ENCODE measurements around the gene MCM3AP. TPM values are rescaled to one million over a fixed set of nuclear protein-coding genes. Genes with fewer than 3 reads are reported as not detected.
"Not testable (repeated sequence)": the region's sequence is repeated elsewhere in the genome, so short reads cannot be mapped to it uniquely, and the experiment has no call there.

The MCM3AP gene
- total and polyA plus RNA-seq, 7 donors = 16.9 to 92.8 (median 48.9) TPM

- Histone ChIP-seq H3K36me3 (peaks cover 0 to 9% (median 0%) of the 10 kb centered on the region in 4 donors), H3K4me1 (peaks cover 0 to 41% (median 33%) of the 10 kb centered on the region in 4 donors), H3K4me3 (peak overlapping the region; percentile 74 to 100 (median 89)), H3K27me3 (no peaks in the 10 kb centered on the region), H3K27ac (peak overlapping the region; percentile 82 to 90 (median 90)), H3K9me3 (no peaks in the 10 kb centered on the region)
- TF ChIP-seq POLR2AphosphoS5 (IDR thresholded peaks at IDR 0.05) (no peak), EP300 (IDR thresholded peaks at IDR 0.05) (no peak)
- intact Hi-C loops (cut with DNase I) = loop anchor here (2.0 to 5.0 kb wide), 4 partner anchors 59 to 256 kb away; partner anchors contain the start of genes PCNT and YBEY
- 2% methylated on average over 20 of the region's 20 CpGs for WGBS, 2 donors
- DNase-seq = peak; percentile 67
Measured at GRCh38 chr21:46227811-46228344, 57.5 kb downstream of the MCM3AP start.

DNA sequence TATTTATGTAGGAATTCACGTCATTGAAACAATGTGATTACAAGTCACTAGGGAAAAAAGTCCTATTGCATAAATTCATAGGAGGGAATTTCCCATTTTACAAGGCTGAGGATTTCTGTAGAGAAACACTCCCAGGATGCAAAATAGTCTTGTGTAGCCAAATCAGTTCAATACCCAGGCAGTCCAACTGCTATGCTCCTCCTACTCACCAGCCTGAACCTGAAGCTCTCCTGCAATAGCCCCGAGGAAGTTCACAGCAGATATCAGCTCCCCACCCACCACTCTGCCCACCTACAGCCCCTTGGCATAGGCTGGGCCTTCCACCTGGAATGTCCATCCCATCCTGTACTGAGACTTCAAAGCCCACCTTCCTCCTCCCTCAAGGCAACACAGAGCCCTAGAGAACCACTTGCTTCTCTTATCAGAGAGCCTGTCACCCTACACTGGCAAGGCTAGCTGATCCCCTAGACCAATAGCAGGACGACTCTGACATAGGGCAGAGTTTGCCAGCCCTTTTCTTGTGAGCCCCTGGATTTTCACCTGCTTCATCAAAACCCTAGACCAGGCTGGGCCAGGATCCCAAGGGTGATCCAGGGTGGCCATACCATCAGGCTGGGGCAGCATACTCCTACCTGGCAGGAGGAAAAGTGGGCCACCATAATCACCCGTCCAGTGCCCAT lies 58.4 kb downstream of the MCM3AP start:
- TF ChIP-seq CTCF (IDR thresholded peaks at IDR 0.05) (no peak), POLR2AphosphoS5 (IDR thresholded peaks at IDR 0.05) (peak in 1 of 4 donors; percentile 27)
- H3K27me3 ChIP-seq = no peaks in the 10 kb centered on the region
- peak; percentile 59 for DNase-seq
- peaks cover 0 to 41% (median 33%) of the 10 kb centered on the region in 4 donors for H3K4me1 ChIP-seq
- peak overlapping the region; percentile 82 to 90 (median 90) for H3K27ac ChIP-seq
- no peaks in the 10 kb centered on the region for H3K9me3 ChIP-seq
- peak overlapping the region; percentile 8 to 100 (median 89) for H3K4me3 ChIP-seq
- peaks cover 0 to 12% (median 4%) of the 10 kb centered on the region in 4 donors for H3K36me3 ChIP-seq
- intact Hi-C loops (cut with DNase I) = loop anchor here (5.0 kb wide), 2 partner anchors 85 to 255 kb away; no protein-coding TSS in a partner anchor
- 53 to 64% methylated on average over 4 of the region's 4 CpGs for WGBS, 2 donors

- peaks cover 0 to 41% (median 33%) of the 10 kb centered on the region in 4 donors for H3K4me1 ChIP-seq
- DNase-seq = peak; percentile 72
- H3K27ac ChIP-seq = peak overlapping the region in 3 of 4 donors; percentile 19 to 90 (median 89)
- no peaks in the 10 kb centered on the region for H3K27me3 ChIP-seq
- no peak for TF ChIP-seq EP300 (IDR thresholded peaks at IDR 0.05)
- no peak for TF ChIP-seq POLR2A (IDR thresholded peaks at IDR 0.05)
- no peak for TF ChIP-seq POLR2AphosphoS5 (IDR thresholded peaks at IDR 0.05)
- TF ChIP-seq CTCF (IDR thresholded peaks at IDR 0.05) = no peak
- H3K9me3 ChIP-seq = no peaks in the 10 kb centered on the region
- peak overlapping the region in 1 of 4 donors; percentile 4 for H3K4me3 ChIP-seq
- 88 to 95% methylated on average over 1 of the region's 1 CpG for WGBS, 2 donors
- peaks cover 0 to 21% (median 11%) of the 10 kb centered on the region in 4 donors for H3K36me3 ChIP-seq
- intact Hi-C loops (cut with DNase I) = loop anchor here (5.0 kb wide), 2 partner anchors 84 to 254 kb away; no protein-coding TSS in a partner anchor
Measured at GRCh38 chr21:46226146-46226545, 59.3 kb downstream of the MCM3AP start.

DNA sequence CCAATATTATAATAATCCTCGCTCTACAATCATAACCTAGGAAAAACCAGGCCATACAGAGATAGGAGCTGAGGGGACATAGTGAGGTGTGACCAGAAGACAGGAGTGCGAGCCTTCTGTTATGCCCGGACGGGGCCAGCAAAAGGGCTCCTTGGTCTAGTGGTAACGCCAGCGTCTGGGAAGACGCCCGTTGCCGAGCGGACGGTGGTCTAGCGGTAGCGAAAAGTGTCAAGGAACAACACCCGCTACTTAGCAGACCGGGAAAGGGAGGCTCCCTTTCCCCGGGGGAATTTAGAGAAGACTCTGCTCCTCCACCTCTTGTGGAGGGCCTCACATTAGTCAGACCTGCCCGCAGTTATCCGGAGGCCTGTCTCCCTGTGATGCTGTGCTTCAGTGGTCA lies 61.8 kb downstream of the MCM3AP start:
- H3K4me3 ChIP-seq; H3K27ac ChIP-seq; intact Hi-C loops (cut with DNase I); H3K9me3 ChIP-seq; H3K27me3 ChIP-seq: not testable (repeated sequence)
- Histone ChIP-seq H3K36me3 (peaks cover 0 to 46% (median 25%) of the 10 kb centered on the region in 4 donors), H3K4me1 (peaks cover 0 to 29% (median 23%) of the 10 kb centered on the region in 4 donors)
- peak; percentile 52 for DNase-seq
- 97% methylated on average over 18 of the region's 18 CpGs for WGBS, 2 donors

DNA sequence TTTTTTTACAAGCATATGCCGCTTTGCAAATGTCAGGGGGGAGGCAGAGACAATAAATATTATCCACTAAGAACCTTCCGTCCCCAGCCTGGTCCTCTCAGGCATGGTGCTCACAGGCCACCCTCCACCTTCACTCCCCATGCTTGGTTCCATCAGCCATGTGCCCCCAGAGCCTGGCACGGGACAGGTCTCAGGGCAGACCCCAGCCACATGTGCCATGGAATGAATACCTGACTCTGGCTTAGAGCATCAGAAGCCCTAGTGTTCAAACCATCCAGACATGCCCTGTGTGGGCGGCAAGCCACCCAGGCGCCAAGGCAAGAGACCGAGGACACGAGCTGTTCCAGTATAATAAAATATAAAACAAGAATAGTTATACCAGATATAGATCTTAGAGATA lies 62.2 kb downstream of the MCM3AP start:
- intact Hi-C loops (cut with DNase I) = no loop called here
- peaks cover 0 to 29% (median 23%) of the 10 kb centered on the region in 4 donors for H3K4me1 ChIP-seq
- no peaks in the 10 kb centered on the region for H3K27me3 ChIP-seq
- no peak overlapping the region for H3K27ac ChIP-seq
- peak; percentile 56 for DNase-seq
- 89 to 94% methylated on average over 7 of the region's 7 CpGs for WGBS, 2 donors
- no peaks in the 10 kb centered on the region for H3K9me3 ChIP-seq
- TF ChIP-seq POLR2AphosphoS5 (IDR thresholded peaks at IDR 0.05) (no peak), POLR2A (IDR thresholded peaks at IDR 0.05) (no peak), EP300 (IDR thresholded peaks at IDR 0.05) (no peak), CTCF (IDR thresholded peaks at IDR 0.05) (no peak)
- H3K36me3 ChIP-seq = peaks cover 0 to 47% (median 25%) of the 10 kb centered on the region in 4 donors
- no peak overlapping the region for H3K4me3 ChIP-seq

Measured in sigmoid colon (tissue), 7 donors.